ENCODE data around the gene TMEFF2.

DNA sequence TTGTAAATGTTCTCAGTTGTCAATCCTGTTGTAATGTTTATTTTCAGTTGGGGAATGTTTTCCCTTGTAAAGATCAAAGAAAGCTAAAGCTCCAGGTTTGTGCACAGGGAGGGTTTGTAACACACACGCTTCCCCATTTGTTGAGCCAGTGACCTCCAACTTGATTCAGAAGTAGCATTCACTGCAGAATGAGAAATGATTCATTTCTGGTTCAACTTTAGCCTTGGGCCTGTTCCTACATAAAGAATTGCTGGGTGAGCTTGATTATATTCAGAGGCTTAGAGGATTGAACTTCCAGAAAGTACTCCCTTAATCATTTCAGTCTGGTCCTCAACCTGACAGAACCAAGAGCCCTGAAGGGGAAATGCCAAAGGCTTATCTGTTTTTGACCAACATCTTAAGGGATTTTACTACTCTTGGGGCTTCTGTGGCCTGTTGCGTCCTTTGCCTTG is 277.3 kb downstream of the TMEFF2 start:
- no peak for TF ChIP-seq BRCA1 (IDR thresholded peaks at IDR 0.05; ENCODE audit: low read depth, low read length)
- TF ChIP-seq, protein P1, sequence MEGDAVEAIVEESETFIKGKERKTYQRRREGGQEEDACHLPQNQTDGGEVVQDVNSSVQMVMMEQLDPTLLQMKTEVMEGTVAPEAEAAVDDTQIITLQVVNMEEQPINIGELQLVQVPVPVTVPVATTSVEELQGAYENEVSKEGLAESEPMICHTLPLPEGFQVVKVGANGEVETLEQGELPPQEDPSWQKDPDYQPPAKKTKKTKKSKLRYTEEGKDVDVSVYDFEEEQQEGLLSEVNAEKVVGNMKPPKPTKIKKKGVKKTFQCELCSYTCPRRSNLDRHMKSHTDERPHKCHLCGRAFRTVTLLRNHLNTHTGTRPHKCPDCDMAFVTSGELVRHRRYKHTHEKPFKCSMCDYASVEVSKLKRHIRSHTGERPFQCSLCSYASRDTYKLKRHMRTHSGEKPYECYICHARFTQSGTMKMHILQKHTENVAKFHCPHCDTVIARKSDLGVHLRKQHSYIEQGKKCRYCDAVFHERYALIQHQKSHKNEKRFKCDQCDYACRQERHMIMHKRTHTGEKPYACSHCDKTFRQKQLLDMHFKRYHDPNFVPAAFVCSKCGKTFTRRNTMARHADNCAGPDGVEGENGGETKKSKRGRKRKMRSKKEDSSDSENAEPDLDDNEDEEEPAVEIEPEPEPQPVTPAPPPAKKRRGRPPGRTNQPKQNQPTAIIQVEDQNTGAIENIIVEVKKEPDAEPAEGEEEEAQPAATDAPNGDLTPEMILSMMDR (IDR thresholded peaks at IDR 0.05; ENCODE audit: control extremely low read depth in 1 of 3, insufficient read depth in 1 of 3, low read depth in 1 of 3, low read length in 3 of 3): no peak
- no peak for TF ChIP-seq RAD21 (IDR thresholded peaks at IDR 0.05 in 1 of 2, conservative IDR thresholded peaks at IDR 0.05 in 1 of 2; ENCODE audit: low read depth in 2 of 2, low read length in 2 of 2)
- no peak for TF ChIP-seq RFX5 (IDR thresholded peaks at IDR 0.05; ENCODE audit: borderline replicate concordance, low read depth, low read length)
- TF ChIP-seq POLR2A (IDR thresholded peaks at IDR 0.05; ENCODE audit: control extremely low read depth in 1 of 2, low read depth in 2 of 2, low read length in 2 of 2): no peak
- no peak for TF ChIP-seq ASH2L (IDR thresholded peaks at IDR 0.05; ENCODE audit: low read length)

All from H1 (cell line).